ENCODE data around the gene AMBP. TPM values are rescaled to one million over a fixed set of nuclear protein-coding genes. Genes with fewer than 3 reads are reported as not detected.

Gene AMBP
- total RNA-seq, 4 donors from 2014 or later: not detected

- H3K36me3 ChIP-seq: no peaks in the 10 kb centered on the region
- H3K9me3 ChIP-seq: peaks cover 0 to 13% (median 11%) of the 10 kb centered on the region in 4 donors
- H3K27ac ChIP-seq (replicated peaks in 1 of 4): no peak overlapping the region
- H3K4me3 ChIP-seq: no peak overlapping the region
- H3K27me3 ChIP-seq: peaks cover 0 to 11% (median 0%) of the 10 kb centered on the region in 4 donors
- intact Hi-C loops (cut with DNase I): no loop called here
- WGBS: 90% methylated on average over 1 of the region's 1 CpG
- peaks cover 0 to 6% (median 0%) of the 10 kb centered on the region in 4 donors for H3K4me1 ChIP-seq
- DNase-seq (ENCODE audit: extremely low spot score): no peak
- no peak for TF ChIP-seq POLR2A (IDR thresholded peaks at IDR 0.05; ENCODE audit: low read depth)
- no peak for TF ChIP-seq EP300 (IDR thresholded peaks at IDR 0.05)
- TF ChIP-seq POLR2AphosphoS5 (IDR thresholded peaks at IDR 0.05): no peak
- TF ChIP-seq CTCF (IDR thresholded peaks at IDR 0.05): no peak
These were observed 46.0 kb upstream of the AMBP start for GRCh38 chr9:114124138-114124537.

GRCh38 chr9:114123031-114123977 lies 45.2 kb upstream of the AMBP start:
- Histone ChIP-seq H3K4me3 (no peak overlapping the region), H3K9me3 (peaks cover 0 to 13% (median 11%) of the 10 kb centered on the region in 4 donors), H3K36me3 (no peaks in the 10 kb centered on the region), H3K4me1 (peaks cover 0 to 6% (median 0%) of the 10 kb centered on the region in 4 donors), H3K27ac (replicated peaks in 1 of 4) (no peak overlapping the region), H3K27me3 (peaks cover 0 to 9% (median 0%) of the 10 kb centered on the region in 4 donors)
- TF ChIP-seq POLR2AphosphoS5 (IDR thresholded peaks at IDR 0.05) (no peak), EP300 (IDR thresholded peaks at IDR 0.05) (no peak), CTCF (IDR thresholded peaks at IDR 0.05) (no peak), POLR2A (IDR thresholded peaks at IDR 0.05; ENCODE audit: low read depth) (no peak)
- 90% methylated on average over 7 of the region's 9 CpGs for WGBS
- intact Hi-C loops (cut with DNase I): no loop called here
- no peak for DNase-seq (ENCODE audit: extremely low spot score)

GRCh38 chr9:114122136-114123027 lies 44.3 kb upstream of the AMBP start:
- Histone ChIP-seq H3K4me3 (no peak overlapping the region), H3K4me1 (peaks cover 0 to 6% (median 0%) of the 10 kb centered on the region in 4 donors), H3K27me3 (peaks cover 0 to 13% (median 0%) of the 10 kb centered on the region in 4 donors), H3K27ac (replicated peaks in 1 of 4) (no peak overlapping the region), H3K9me3 (peaks cover 0 to 6% (median 4%) of the 10 kb centered on the region in 4 donors), H3K36me3 (no peaks in the 10 kb centered on the region)
- TF ChIP-seq POLR2AphosphoS5 (IDR thresholded peaks at IDR 0.05) (no peak), POLR2A (IDR thresholded peaks at IDR 0.05; ENCODE audit: low read depth) (no peak), EP300 (IDR thresholded peaks at IDR 0.05) (no peak), CTCF (IDR thresholded peaks at IDR 0.05) (no peak)
- intact Hi-C loops (cut with DNase I): no loop called here
- 84% methylated on average over 3 of the region's 9 CpGs for WGBS
- no peak for DNase-seq (ENCODE audit: extremely low spot score)

- Histone ChIP-seq H3K27ac (replicated peaks in 1 of 4) (no peak overlapping the region), H3K4me1 (peaks cover 0 to 6% (median 0%) of the 10 kb centered on the region in 4 donors), H3K4me3 (no peak overlapping the region), H3K36me3 (no peaks in the 10 kb centered on the region), H3K27me3 (peaks cover 0 to 22% (median 0%) of the 10 kb centered on the region in 4 donors), H3K9me3 (no peaks in the 10 kb centered on the region)
- TF ChIP-seq POLR2A (IDR thresholded peaks at IDR 0.05; ENCODE audit: low read depth) (no peak), POLR2AphosphoS5 (IDR thresholded peaks at IDR 0.05) (no peak), EP300 (IDR thresholded peaks at IDR 0.05) (no peak), CTCF (IDR thresholded peaks at IDR 0.05) (no peak)
- intact Hi-C loops (cut with DNase I): no loop called here
- 77% methylated on average over 13 of the region's 16 CpGs for WGBS
- DNase-seq (ENCODE audit: extremely low spot score): no peak
These were observed 43.4 kb upstream of the AMBP start for GRCh38 chr9:114121227-114122135.

Measured in esophagus muscularis mucosa (tissue), 4 donors.